HG02852 (cell line): ENCODE results near the gene SELENOV.

Source experiments
- ATAC-seq: cut with Tn5 transposase; IDR thresholded peaks from one replicate; pipeline ENCODE4 v1.9.1; 2021; ENCODE audit warnings: mild to moderate bottlenecking, moderate library complexity; ENCODE audit not compliant: unreplicated experiment

The SELENOV gene

DNA sequence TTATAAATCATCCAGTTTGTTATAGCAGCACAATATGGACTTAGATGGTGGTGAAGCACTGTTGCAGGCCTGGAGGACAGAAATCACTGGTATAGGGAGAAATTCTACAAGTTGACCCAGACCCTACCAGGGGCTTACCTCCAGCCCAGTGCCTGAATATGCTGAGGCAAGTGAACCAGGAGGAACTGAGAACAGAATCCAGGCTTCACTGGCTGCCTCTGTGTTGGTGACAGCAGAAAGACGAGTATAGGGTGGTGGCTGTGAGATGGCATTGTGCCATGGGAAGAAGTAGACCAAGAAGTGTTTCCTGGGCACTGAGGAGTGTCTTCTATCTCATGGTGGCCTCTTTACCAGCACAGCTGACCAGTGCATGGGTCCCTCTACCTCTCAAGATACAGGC lies 40.9 kb downstream of the SELENOV start:
- no peak for ATAC-seq

- ATAC-seq: no peak
Measured at GRCh38 chr19:39557811-39558623, 43.1 kb downstream of the SELENOV start.

GRCh38 chr19:39558624-39559117 lies 43.7 kb downstream of the SELENOV start:
- no peak for ATAC-seq

DNA sequence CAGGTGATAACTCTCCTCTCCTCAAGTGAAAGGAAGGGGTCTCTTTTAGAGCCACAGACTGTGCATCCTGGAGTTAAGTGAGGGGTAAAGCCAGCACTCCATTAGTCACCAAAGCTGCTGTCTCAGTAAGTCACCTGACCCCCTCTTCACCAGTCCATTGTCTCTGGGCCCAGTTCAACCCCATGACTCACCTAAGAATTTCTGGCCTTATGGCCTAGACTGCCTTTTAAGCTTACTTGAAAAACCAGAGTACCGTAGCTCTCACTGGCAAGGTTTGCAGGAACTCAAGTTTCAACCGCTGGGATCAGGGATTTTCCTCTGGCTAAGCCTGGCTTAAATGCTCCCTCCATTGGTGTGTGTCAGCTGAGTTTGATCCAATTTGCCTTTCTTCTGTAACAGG lies 48.5 kb downstream of the SELENOV start:
- no peak for ATAC-seq

GRCh38 chr19:39566064-39566463 lies 51.1 kb downstream of the SELENOV start:
- no peak for ATAC-seq

DNA sequence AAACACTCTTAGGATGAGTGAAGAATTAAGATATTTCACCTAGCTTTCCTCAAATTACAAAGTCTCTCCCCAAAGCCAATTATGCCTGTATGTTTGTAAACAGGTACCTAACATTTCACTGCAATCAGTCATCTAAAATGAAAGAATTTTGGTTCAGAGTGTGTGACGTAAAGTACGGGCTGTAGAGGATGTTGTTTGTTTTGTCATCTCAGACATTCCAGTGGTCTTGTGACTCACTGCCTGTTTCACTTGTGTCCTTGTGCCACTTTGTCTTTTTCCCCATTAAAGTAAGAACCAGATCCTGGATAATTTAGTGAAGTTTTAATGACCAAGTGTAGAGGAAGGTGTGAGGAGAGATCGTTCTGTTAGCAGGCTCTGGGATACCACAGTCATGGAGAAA lies 53.7 kb downstream of the SELENOV start:
- no peak for ATAC-seq
